Body of pancreas (tissue), 4 donors: ENCODE measurements around the gene IGFL4. TPM values are rescaled to one million over a fixed set of nuclear protein-coding genes. Genes with fewer than 3 reads are reported as not detected.

Source experiments
- ATAC-seq: fragments of 150-250 bp; one replicate; pipeline ENCODE4 v1.9.1; 2016
- DNase-seq, 4 donors: peaks; one replicate each; pipeline ENCODE4 v3.0.0-alpha.2; 2019
- H3K27ac ChIP-seq, 4 donors: fragments of 200-600 bp; sonication (generic); 1 replicate in 3 of 4; 2 replicates in 1 of 4; pipeline versions ENCODE4 v1.5.1 to v1.6.1; 2016 to 2019; ENCODE audit warnings: mild to moderate bottlenecking in 1 of 4, mixed read lengths in 1 of 4, moderate library complexity in 1 of 4
- H3K27me3 ChIP-seq, 2 donors: fragments of 200-600 bp; sonication (generic); one replicate each; pipeline ENCODE4 v1.6.0; 2016; ENCODE audit warnings: mild to moderate bottlenecking in 1 of 2
- H3K36me3 ChIP-seq, 2 donors: fragments of 200-600 bp; sonication (generic); replicated peaks in 1 of 2; 2 replicates each; pipeline ENCODE4 v1.5.1; 2016; ENCODE audit warnings: low read depth in 2 of 2; ENCODE audit not compliant: insufficient read depth in 1 of 2
- H3K4me1 ChIP-seq: fragments of 200-600 bp; sonication (generic); one replicate; pipeline ENCODE4 v1.6.0; 2016
- H3K4me3 ChIP-seq, 2 donors: fragments of 200-600 bp; sonication (generic); 1 replicate in 1 of 2; 2 replicates in 1 of 2; pipeline ENCODE4 v1.5.1; 2016 to 2019
- H3K9me3 ChIP-seq, 3 donors: fragments of 200-600 bp; sonication (generic); 1 replicate in 2 of 3; 2 replicates in 1 of 3; pipeline ENCODE4 v1.5.1; 2016
- POLR2A ChIP-seq, 3 donors: fragments of 450-650 bp; IDR thresholded peaks; one replicate each; pipeline ENCODE4 v1.6.1; 2016; ENCODE audit warnings: antibody characterized with exemption in 3 of 3, mild to moderate bottlenecking in 2 of 3
- WGBS, 2 donors: methylation state at CpG; one replicate each; pipeline ENCODE4 v1.1.5; 2017; 5-methylcytosine and 5-hydroxymethylcytosine counted together
- intact Hi-C: fragments of 100-400 bp; cut with DNase I; formaldehyde crosslinking; loops from one replicate; pipeline ENCODE4 v1.15.1; 2023
- total RNA-seq, 2 donors: library from RNA; depleted of rRNA; stranded (reverse); fragments of >200 nt; gene quantifications; one replicate each; pipeline ENCODE4 v1.1.0, GENCODE V29; 2016
- TF ChIP-seq, protein P1 (sequence below), 7 experiments: fragments of 450-650 bp in 4 of 7; fragments of 200-600 bp in 3 of 7; sonication (generic) in 3 of 7; IDR thresholded peaks; one replicate each; pipeline ENCODE4 v1.5.1; 2016 to 2019; ENCODE audit warnings: antibody characterized with exemption in 7 of 7

The IGFL4 gene
- total RNA-seq, 2 donors from 2014 or later, result not detected

DNA sequence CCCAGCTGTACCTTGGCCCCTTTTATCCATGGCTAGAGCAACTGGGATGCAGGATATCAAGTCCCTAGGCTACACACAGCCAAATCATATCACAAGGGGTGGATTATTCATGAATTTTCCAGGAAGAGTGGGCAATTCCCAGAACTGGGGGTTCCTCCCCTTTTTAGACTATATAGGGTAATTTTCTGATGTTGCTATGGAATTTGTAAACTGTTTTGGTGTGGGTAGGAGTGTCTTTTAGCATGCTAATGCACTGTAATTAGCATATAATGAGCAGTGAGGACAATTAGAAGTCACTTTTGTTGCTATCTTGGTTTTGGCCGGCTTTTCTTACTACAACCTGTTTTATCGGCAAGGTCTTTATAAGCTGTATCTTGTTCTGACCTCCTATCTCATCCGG lies 18.0 kb upstream of the IGFL4 start:
- Histone ChIP-seq H3K36me3 (no peaks in the 10 kb centered on the region), H3K27me3 (no peaks in the 10 kb centered on the region), H3K4me1 (no peaks in the 10 kb centered on the region), H3K27ac (no peak overlapping the region), H3K4me3 (no peak overlapping the region), H3K9me3 (peaks cover 0 to 3% (median 0%) of the 10 kb centered on the region in 3 donors)
- no peak for TF ChIP-seq POLR2A (IDR thresholded peaks at IDR 0.05)
- TF ChIP-seq, protein P1, sequence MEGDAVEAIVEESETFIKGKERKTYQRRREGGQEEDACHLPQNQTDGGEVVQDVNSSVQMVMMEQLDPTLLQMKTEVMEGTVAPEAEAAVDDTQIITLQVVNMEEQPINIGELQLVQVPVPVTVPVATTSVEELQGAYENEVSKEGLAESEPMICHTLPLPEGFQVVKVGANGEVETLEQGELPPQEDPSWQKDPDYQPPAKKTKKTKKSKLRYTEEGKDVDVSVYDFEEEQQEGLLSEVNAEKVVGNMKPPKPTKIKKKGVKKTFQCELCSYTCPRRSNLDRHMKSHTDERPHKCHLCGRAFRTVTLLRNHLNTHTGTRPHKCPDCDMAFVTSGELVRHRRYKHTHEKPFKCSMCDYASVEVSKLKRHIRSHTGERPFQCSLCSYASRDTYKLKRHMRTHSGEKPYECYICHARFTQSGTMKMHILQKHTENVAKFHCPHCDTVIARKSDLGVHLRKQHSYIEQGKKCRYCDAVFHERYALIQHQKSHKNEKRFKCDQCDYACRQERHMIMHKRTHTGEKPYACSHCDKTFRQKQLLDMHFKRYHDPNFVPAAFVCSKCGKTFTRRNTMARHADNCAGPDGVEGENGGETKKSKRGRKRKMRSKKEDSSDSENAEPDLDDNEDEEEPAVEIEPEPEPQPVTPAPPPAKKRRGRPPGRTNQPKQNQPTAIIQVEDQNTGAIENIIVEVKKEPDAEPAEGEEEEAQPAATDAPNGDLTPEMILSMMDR (IDR thresholded peaks at IDR 0.05), result no peak
- 80 to 87% methylated on average over 3 of the region's 3 CpGs for WGBS, 2 donors
- intact Hi-C loops, result no loop called here
- ATAC-seq, result no peak
- no peak for DNase-seq

DNA sequence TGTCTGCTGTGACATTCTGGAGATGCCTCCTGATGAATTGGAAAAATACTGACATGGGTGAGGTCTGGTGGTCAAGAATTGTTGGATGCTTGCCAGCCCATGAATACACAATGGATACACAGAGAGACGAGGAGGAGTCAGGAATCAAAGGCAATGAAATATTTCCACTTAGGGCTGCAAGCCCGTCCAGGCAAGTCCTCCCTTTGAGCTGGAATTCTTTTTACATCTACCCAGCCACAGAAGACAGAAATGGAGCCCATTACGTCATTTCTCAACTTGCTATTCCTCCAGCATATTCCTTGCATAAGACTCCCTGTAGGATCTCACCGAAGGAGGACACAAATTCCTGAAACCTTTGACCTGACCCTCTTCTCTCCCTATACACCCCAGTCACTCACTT lies 15.7 kb upstream of the IGFL4 start:
- Histone ChIP-seq H3K27ac (no peak overlapping the region), H3K36me3 (no peaks in the 10 kb centered on the region), H3K27me3 (no peaks in the 10 kb centered on the region), H3K4me3 (no peak overlapping the region), H3K4me1 (no peaks in the 10 kb centered on the region), H3K9me3 (peaks cover 0 to 2% (median 0%) of the 10 kb centered on the region in 3 donors)
- DNase-seq, result no peak
- intact Hi-C loops, result no loop called here
- no peak for ATAC-seq
- TF ChIP-seq, protein P1 (IDR thresholded peaks at IDR 0.05), result no peak
- TF ChIP-seq POLR2A (IDR thresholded peaks at IDR 0.05), result no peak
- WGBS, 2 donors, result 42% methylated on average over 4 of the region's 4 CpGs

DNA sequence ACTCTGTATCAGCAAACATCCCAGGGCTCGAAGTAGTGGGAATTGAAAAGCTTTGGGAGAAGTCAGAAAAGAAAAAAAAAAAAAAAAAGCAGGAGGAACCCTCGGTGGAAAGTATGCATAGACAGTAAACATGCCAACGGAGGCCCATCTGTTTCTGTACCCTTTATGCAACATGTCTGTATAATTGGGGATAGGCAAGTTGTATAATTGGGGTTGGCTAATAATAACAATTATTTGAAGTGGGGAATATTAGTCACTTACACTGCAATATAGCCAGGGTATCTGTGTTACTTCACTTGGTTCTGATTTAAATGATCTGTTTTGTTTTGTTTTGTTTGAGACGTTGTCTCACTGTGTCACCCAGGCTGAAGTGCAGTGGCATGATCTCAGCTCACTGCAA lies 12.1 kb upstream of the IGFL4 start:
- Histone ChIP-seq H3K4me1 (no peaks in the 10 kb centered on the region), H3K27ac (no peak overlapping the region), H3K4me3 (no peak overlapping the region), H3K9me3 (no peaks in the 10 kb centered on the region), H3K27me3 (no peaks in the 10 kb centered on the region), H3K36me3 (no peaks in the 10 kb centered on the region)
- ATAC-seq (no peak), DNase-seq (no peak)
- 47 to 48% methylated on average over 4 of the region's 4 CpGs for WGBS, 2 donors
- intact Hi-C loops, result no loop called here
- no peak for TF ChIP-seq POLR2A (IDR thresholded peaks at IDR 0.05)
- TF ChIP-seq, protein P1 (IDR thresholded peaks at IDR 0.05), result no peak

DNA sequence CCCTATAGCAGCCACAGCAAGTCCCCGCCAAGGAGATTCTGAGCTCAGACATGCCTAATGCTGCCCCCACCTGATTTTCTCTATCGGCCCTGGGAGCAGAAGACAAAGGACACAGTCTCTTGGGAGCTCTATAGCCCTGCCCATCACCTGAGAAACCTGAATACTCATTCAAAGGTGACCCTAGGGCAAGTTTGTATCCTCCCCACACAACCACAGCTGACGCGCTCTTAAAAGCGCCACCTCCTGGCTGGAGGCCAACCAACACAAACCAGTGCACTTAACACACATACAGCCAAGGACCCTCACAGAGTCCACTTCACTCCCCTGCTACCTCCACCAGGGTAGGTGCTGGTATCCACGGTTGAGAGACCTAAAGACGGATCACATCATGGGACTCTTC lies 8.8 kb upstream of the IGFL4 start:
- intact Hi-C loops, result no loop called here
- no peaks in the 10 kb centered on the region for H3K36me3 ChIP-seq
- H3K27me3 ChIP-seq, result no peaks in the 10 kb centered on the region
- ATAC-seq (no peak), DNase-seq (peak in 1 of 4 donors; percentile 10)
- no peak for TF ChIP-seq POLR2A (IDR thresholded peaks at IDR 0.05)
- TF ChIP-seq, protein P1 (IDR thresholded peaks at IDR 0.05), result no peak
- 35 to 40% methylated on average over 7 of the region's 7 CpGs for WGBS, 2 donors
- no peak overlapping the region for H3K27ac ChIP-seq
- no peak overlapping the region for H3K4me3 ChIP-seq
- no peaks in the 10 kb centered on the region for H3K9me3 ChIP-seq
- H3K4me1 ChIP-seq, result no peaks in the 10 kb centered on the region

DNA sequence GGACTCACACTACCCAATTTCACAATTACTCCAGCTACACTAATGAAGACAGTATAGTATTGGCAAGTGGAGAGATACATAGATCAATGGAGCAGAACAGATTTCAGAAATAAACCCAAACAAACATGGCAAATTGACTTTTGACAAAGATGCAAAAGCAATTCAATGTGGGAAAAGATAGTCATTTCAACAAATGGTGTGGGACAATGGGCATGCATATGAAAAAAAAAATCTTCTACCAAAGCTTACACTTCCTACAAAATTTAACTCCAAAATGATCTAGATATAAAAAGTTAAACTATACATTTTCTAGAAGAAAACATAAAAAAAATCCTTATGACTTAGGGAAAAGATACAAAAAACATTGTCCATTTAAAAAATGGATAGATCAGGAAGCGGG lies 2.7 kb upstream of the IGFL4 start:
- 77 to 88% methylated on average over 1 of the region's 1 CpG for WGBS, 2 donors
- no peak for ATAC-seq
- intact Hi-C loops, result no loop called here

More for the DNA sequence above, 2.7 kb upstream of the IGFL4 start:
- TF ChIP-seq POLR2A (IDR thresholded peaks at IDR 0.05), result no peak
- TF ChIP-seq, protein P1 (IDR thresholded peaks at IDR 0.05), result no peak
- Histone ChIP-seq H3K36me3 (no peaks in the 10 kb centered on the region), H3K4me1 (no peaks in the 10 kb centered on the region), H3K27ac (no peak overlapping the region), H3K4me3 (no peak overlapping the region), H3K9me3 (no peaks in the 10 kb centered on the region), H3K27me3 (peaks cover 0 to 4% of the 10 kb centered on the region in 2 donors)
- no peak for DNase-seq
